ENCODE measurements around the gene TCF7L2.

Gene TCF7L2

DNA sequence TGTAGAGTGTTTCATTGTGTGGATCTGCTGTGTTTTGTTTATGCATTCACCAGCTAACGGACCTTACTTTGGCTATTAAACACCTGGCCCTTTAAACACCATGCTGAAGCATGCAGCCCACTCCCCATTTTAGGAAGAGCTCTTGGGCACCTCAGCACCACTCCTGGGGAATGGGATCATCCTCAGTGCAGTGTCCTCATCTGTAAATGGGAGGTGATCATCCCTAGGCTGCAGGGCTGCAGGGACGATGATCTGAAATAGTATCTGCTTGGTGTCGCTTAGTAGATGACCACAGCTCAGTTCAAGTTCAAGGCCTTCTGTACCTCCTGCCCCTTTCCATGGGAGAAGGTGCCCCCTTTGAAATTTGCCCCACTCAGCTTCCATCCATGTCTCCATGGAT is 229.9 kb downstream of the TCF7L2 start:
- TF ChIP-seq, protein P1, sequence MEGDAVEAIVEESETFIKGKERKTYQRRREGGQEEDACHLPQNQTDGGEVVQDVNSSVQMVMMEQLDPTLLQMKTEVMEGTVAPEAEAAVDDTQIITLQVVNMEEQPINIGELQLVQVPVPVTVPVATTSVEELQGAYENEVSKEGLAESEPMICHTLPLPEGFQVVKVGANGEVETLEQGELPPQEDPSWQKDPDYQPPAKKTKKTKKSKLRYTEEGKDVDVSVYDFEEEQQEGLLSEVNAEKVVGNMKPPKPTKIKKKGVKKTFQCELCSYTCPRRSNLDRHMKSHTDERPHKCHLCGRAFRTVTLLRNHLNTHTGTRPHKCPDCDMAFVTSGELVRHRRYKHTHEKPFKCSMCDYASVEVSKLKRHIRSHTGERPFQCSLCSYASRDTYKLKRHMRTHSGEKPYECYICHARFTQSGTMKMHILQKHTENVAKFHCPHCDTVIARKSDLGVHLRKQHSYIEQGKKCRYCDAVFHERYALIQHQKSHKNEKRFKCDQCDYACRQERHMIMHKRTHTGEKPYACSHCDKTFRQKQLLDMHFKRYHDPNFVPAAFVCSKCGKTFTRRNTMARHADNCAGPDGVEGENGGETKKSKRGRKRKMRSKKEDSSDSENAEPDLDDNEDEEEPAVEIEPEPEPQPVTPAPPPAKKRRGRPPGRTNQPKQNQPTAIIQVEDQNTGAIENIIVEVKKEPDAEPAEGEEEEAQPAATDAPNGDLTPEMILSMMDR (IDR thresholded peaks at IDR 0.05), result no peak
- Histone ChIP-seq H3K4me3 (ENCODE audit: low read depth in 1 of 2, low read length in 1 of 2) (no peak overlapping the region), H3K9me3 (no peaks in the 10 kb centered on the region), H3K4me1 (ENCODE audit: control insufficient read depth in 1 of 2, insufficient read depth in 1 of 2, low read depth in 1 of 2, low read length in 1 of 2) (no peaks in the 10 kb centered on the region), H3K36me3 (no peaks in the 10 kb centered on the region), H3K27me3 (no peaks in the 10 kb centered on the region), H3K27ac (no peak overlapping the region)

- no peaks in the 10 kb centered on the region for H3K36me3 ChIP-seq
- no peak overlapping the region for H3K4me3 ChIP-seq (ENCODE audit: low read depth in 1 of 2, low read length in 1 of 2)
- H3K27ac ChIP-seq, result no peak overlapping the region
- H3K27me3 ChIP-seq, result no peaks in the 10 kb centered on the region
- no peaks in the 10 kb centered on the region for H3K9me3 ChIP-seq
- TF ChIP-seq, protein P1 (IDR thresholded peaks at IDR 0.05), result no peak
- H3K4me1 ChIP-seq (ENCODE audit: control insufficient read depth in 1 of 2, insufficient read depth in 1 of 2, low read depth in 1 of 2, low read length in 1 of 2), result no peaks in the 10 kb centered on the region
These were observed 230.5 kb downstream of the TCF7L2 start for GRCh38 chr10:113180401-113181154.

DNA sequence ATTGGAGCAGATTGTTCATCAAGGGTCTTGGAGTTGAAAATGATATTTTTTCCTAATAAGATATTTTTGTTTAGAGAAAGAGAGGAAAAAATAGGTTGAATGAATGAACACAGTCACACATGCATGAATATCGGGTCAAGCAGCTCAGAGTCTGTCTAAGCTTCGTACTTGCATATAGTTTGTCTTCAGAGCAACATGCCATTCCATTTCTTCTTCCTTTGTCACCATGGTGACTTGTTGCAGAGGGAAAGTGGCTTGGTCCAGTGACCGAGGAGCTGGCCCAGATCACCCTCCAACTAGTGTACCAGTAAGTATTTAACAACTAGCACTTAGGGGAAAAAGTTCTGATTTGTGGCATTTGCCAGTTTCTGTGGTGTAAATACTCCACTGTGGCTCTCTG is 232.1 kb downstream of the TCF7L2 start:
- H3K4me1 ChIP-seq (ENCODE audit: control insufficient read depth in 1 of 2, insufficient read depth in 1 of 2, low read depth in 1 of 2, low read length in 1 of 2), result no peaks in the 10 kb centered on the region
- no peaks in the 10 kb centered on the region for H3K9me3 ChIP-seq
- no peaks in the 10 kb centered on the region for H3K27me3 ChIP-seq
- no peaks in the 10 kb centered on the region for H3K36me3 ChIP-seq
- TF ChIP-seq, protein P1 (IDR thresholded peaks at IDR 0.05), result no peak
- no peak overlapping the region for H3K27ac ChIP-seq
- no peak overlapping the region for H3K4me3 ChIP-seq (ENCODE audit: low read depth in 1 of 2, low read length in 1 of 2)

- Histone ChIP-seq H3K27me3 (no peaks in the 10 kb centered on the region), H3K9me3 (no peaks in the 10 kb centered on the region)
- TF ChIP-seq, protein P1 (IDR thresholded peaks at IDR 0.05), result no peak
These were observed 233.5 kb downstream of the TCF7L2 start for GRCh38 chr10:113183573-113183972.

GRCh38 chr10:113187063-113187777 is 237.2 kb downstream of the TCF7L2 start:
- Histone ChIP-seq H3K4me1 (ENCODE audit: control insufficient read depth in 1 of 2, insufficient read depth in 1 of 2, low read depth in 1 of 2, low read length in 1 of 2) (no peaks in the 10 kb centered on the region), H3K4me3 (ENCODE audit: low read depth in 1 of 2, low read length in 1 of 2) (no peak overlapping the region), H3K36me3 (no peaks in the 10 kb centered on the region), H3K27ac (no peak overlapping the region), H3K27me3 (no peaks in the 10 kb centered on the region), H3K9me3 (no peaks in the 10 kb centered on the region)
- TF ChIP-seq, protein P1 (IDR thresholded peaks at IDR 0.05), result no peak

More at GRCh38 chr10:113183573-113183972, 233.5 kb downstream of the TCF7L2 start:
- no peaks in the 10 kb centered on the region for H3K36me3 ChIP-seq
- H3K4me1 ChIP-seq (ENCODE audit: control insufficient read depth in 1 of 2, insufficient read depth in 1 of 2, low read depth in 1 of 2, low read length in 1 of 2), result no peaks in the 10 kb centered on the region
- no peak overlapping the region for H3K4me3 ChIP-seq (ENCODE audit: low read depth in 1 of 2, low read length in 1 of 2)
- H3K27ac ChIP-seq, result no peak overlapping the region

Data from neutrophil (primary cell).